ENCODE data around the gene KSR1.

The KSR1 gene

GRCh38 chr17:27550291-27550930, 94.2 kb downstream of the KSR1 start:
- Histone ChIP-seq H3K4me3 (ENCODE audit: low read depth, low read length) (no peak overlapping the region), H3K27me3 (replicated peaks) (no peaks in the 10 kb centered on the region), H3K36me3 (replicated peaks) (peaks cover 4% of the 10 kb centered on the region), H3K27ac (no peak overlapping the region)
- TF ChIP-seq CTCF (IDR thresholded peaks at IDR 0.05; ENCODE audit: low read depth, low read length, missing control alignments), result no peak
- no peak for DNase-seq
- in situ Hi-C loops (cut with HindIII; ENCODE audit: low pct_ligation_motif_present, low sequenced_read_pairs), result no loop called here

- no peak overlapping the region for H3K4me3 ChIP-seq (ENCODE audit: low read depth, low read length)
- in situ Hi-C loops (cut with HindIII; ENCODE audit: low pct_ligation_motif_present, low sequenced_read_pairs), result no loop called here
- H3K27me3 ChIP-seq (replicated peaks), result no peaks in the 10 kb centered on the region
These were observed 94.8 kb downstream of the KSR1 start for GRCh38 chr17:27550974-27551505.

GRCh38 chr17:27551701-27552248, 95.5 kb downstream of the KSR1 start:
- TF ChIP-seq CTCF (IDR thresholded peaks at IDR 0.05; ENCODE audit: low read depth, low read length, missing control alignments), result no peak
- H3K4me3 ChIP-seq (ENCODE audit: low read depth, low read length), result no peak overlapping the region
- in situ Hi-C loops (cut with HindIII; ENCODE audit: low pct_ligation_motif_present, low sequenced_read_pairs), result no loop called here
- peak overlapping the region; percentile 24 for H3K27ac ChIP-seq
- H3K27me3 ChIP-seq (replicated peaks), result no peaks in the 10 kb centered on the region
- no peak for DNase-seq
- peaks cover 4% of the 10 kb centered on the region for H3K36me3 ChIP-seq (replicated peaks)

More at GRCh38 chr17:27550974-27551505, 94.8 kb downstream of the KSR1 start:
- no peak for TF ChIP-seq CTCF (IDR thresholded peaks at IDR 0.05; ENCODE audit: low read depth, low read length, missing control alignments)
- Histone ChIP-seq H3K36me3 (replicated peaks) (peaks cover 4% of the 10 kb centered on the region), H3K27ac (no peak overlapping the region)
- DNase-seq, result no peak

- TF ChIP-seq CTCF (IDR thresholded peaks at IDR 0.05; ENCODE audit: low read depth, low read length, missing control alignments), result peak; percentile 28
- DNase-seq, result no peak
- Histone ChIP-seq H3K36me3 (replicated peaks) (peaks cover 4% of the 10 kb centered on the region), H3K27ac (peak overlapping the region; percentile 24), H3K4me3 (ENCODE audit: low read depth, low read length) (no peak overlapping the region), H3K27me3 (replicated peaks) (no peaks in the 10 kb centered on the region)
- in situ Hi-C loops (cut with HindIII; ENCODE audit: low pct_ligation_motif_present, low sequenced_read_pairs), result no loop called here
These were observed 96.1 kb downstream of the KSR1 start for GRCh38 chr17:27552276-27552732.

- no peak for DNase-seq
- in situ Hi-C loops (cut with HindIII; ENCODE audit: low pct_ligation_motif_present, low sequenced_read_pairs), result no loop called here
- no peak overlapping the region for H3K4me3 ChIP-seq (ENCODE audit: low read depth, low read length)
- no peak for TF ChIP-seq CTCF (IDR thresholded peaks at IDR 0.05; ENCODE audit: low read depth, low read length, missing control alignments)
- no peaks in the 10 kb centered on the region for H3K27me3 ChIP-seq (replicated peaks)
- no peak overlapping the region for H3K27ac ChIP-seq
- H3K36me3 ChIP-seq (replicated peaks), result peaks cover 4% of the 10 kb centered on the region
These were observed 96.8 kb downstream of the KSR1 start for GRCh38 chr17:27553019-27553511.
